NCI-H748 (cell line): ENCODE measurements around the gene TIMM13.

ENCODE experiments used
- DNase-seq: peaks from one replicate; lab custom pipeline; 2025; ENCODE audit not compliant: unreplicated experiment; lab: John Stamatoyannopoulos, UW

Gene TIMM13

DNA sequence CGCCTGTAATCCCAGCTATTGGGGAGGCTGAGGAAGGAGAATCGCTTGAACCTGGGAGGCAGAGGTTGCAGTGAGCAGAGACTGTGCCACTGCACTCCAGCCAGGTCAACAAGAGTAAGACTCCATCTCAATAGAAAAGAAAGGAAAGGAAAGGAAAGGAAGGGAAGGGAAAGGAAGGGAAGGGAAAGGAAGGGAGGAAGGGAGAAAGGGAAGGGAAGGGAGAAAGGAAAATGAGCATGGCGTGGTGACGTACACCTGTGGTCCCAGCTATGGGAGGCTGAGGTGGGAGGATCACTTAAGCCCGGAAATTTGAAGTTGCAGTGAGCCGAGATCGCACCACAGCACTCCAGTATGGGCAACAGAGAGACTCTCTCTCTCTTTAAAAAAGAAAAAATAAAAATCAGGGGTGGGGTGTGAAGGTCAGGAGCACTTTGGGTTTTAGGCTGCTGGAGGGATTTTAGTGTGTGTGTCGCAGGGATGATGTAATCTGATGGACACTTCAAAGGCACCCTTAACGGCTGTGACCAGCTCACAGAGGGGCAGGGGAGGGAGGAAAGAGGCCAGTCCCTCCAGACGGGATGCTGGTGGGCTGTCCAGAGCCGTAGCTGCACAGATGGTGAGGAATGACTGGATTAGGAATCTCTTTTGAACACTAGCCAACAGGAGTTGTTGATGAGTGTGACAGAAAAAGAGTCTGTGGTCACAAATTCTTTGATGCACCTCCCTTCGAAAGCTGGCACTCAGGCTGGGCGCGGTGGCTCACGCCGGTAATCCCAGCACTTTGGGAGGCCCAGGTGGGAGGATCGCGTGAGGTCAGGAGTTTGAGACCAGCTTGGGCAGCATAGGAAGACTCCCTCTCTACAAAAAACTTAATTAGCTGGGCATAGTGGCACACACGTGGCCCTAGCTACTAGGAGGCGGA, 39.8 kb downstream of the TIMM13 start:
- no peak for DNase-seq

DNA sequence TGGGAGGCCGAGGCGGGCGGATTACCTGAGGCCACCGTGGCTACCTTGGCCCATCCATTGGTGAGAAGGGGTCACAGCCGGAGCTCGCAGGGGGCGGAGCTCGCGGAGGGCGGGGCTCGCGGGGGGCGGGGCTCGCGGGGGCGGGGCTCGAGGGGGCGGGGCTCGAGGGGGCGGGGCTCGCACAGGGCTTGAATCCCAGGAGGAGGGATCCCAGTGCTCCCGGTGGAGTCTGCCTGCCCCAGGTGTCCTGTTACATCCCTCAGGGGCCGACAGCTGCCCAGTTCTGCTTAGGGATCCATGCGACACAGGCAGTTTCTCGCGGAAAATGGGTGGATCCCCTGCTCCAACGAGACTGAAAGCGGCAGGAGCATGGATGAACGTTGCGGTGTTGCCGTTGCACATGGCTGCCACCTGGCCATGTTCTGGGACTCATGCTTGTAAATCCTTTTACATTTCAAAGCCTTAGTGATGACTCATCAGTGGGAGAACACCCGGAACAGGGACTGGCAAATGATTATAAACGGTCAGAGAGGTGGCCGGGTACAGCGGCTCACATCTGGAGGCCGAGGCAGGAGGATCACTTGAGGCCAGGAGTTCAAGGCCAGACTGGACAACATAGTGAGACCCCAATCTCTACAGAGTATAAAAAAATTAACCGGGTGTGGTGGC, 42.2 kb downstream of the TIMM13 start:
- peak; percentile 90 for DNase-seq

- DNase-seq, result no peak
Observed at GRCh38 chr19:2382530-2383222, 44.7 kb downstream of the TIMM13 start.

DNA sequence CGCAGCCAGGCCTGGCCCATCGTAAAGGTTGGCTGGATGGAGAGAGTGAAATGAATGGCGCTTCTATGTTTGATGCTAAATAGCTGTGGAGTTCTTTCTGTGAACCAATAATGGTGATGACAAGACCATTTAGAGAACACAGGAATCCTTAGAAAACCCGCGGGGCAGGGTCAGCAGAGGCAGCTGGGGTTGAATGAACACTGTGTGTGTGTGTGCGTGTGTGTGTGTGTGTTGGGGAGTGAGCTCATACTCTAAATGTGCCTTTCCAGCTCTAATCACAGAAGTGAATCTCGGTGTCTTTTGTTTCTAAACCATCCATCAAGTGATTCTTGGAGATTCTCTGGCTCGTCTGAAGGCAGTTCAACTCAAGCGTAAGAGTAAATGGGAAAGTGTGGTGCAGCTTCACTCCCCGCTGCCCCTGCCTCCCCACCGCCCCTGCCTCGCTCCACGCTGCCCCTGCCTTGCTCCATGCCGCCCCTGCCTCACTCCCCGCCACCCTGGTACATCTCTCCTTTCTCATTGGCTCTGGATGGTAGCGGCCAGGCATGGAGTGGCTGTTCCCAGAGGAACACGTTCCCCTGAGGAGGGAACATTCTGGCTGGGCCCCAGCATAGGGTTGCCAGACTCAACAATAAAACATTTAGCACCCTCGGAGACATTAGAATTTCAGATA, 46.1 kb downstream of the TIMM13 start:
- DNase-seq, result no peak

DNA sequence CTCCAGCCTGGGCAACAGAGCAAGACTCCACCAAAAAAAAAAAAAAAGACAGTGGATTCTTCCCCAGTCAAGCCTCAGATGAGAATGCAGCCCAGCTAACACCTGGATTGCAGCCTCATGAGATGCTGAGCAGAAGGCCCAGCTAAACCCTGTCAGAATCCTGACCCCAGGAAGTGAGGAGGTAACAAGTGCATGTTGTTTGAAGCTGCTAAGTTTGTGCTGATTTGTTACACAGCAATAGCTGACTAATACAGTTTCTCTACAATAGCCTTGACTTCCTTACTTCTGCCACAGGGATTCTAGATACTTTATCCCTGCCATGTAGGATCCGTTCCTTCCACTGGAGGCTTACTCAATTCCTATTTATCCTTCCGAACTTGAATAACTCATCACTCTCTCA, 46.8 kb downstream of the TIMM13 start:
- no peak for DNase-seq

GRCh38 chr19:2376784-2377519, 50.4 kb downstream of the TIMM13 start:
- DNase-seq, result no peak
